GM19328 (cell line): ENCODE data around the gene SLMAP.

ENCODE experiments used
- ATAC-seq: cut with Tn5 transposase; IDR thresholded peaks from one replicate; pipeline ENCODE4 v1.9.1; 2021; ENCODE audit warnings: mild to moderate bottlenecking, moderate library complexity; ENCODE audit not compliant: unreplicated experiment

The SLMAP gene

DNA sequence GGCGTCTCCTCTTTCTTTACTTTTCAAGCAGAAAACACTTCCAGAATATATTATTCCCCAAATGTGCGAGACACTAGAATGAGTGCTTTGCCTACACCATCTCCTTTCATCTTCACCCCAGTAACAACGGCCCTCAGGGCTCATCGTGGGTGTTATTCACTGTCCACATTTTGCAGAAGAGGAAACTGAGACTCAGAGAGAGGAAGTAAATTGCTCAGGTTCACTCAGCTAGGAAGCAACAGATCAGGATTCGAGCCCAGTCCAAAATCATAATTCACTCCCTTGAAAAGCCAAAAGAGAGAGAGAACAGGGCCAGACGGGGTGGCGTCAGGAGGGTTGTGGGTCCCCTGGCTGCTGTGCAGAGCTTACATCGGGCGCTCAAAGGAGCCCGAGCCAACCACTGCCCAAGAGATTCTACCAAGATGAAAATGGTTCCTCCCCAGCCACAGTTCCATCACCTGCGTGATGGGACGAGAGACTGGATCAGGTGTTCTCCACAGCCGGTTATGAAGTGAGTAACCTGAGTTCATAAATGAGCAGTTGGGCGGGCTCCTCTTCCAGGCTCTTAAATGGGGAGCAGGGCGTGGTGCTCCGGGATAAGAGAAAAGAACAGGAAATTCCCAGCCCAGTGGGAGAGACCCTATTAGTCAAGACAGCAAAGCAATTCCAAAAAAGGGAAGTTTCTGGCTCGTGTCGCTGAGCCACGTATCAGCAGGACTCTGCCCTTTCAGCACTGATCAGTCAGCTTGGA lies 203.5 kb downstream of the SLMAP start:
- ATAC-seq: no peak

- no peak for ATAC-seq
Observed at GRCh38 chr3:57960174-57960505, 204.0 kb downstream of the SLMAP start.

- no peak for ATAC-seq
Observed at GRCh38 chr3:57961177-57961827, 205.2 kb downstream of the SLMAP start.

- no peak for ATAC-seq
Observed at GRCh38 chr3:57961828-57962447, 205.8 kb downstream of the SLMAP start.

GRCh38 chr3:57962448-57962834 lies 206.3 kb downstream of the SLMAP start:
- no peak for ATAC-seq

GRCh38 chr3:57963811-57964346 lies 207.8 kb downstream of the SLMAP start:
- ATAC-seq: no peak

DNA sequence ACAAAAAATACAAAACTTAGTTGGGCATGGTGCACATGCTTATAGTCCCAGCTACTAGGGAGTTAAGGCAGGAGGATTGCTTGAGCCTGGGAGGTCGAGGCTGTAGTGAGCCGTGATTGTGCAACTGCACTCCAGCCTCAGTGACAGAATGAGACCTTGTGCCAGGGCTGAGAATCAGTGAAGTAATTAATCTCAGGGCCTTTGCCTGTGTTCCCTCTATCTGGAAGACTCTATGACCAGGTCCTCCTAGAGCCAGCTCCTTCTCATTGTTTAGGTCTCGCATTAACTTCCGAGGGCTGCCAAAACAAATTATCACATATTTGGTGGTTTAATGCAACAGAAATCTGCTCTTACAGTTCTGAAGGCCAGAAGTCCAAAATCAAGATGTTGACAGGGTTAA lies 210.7 kb downstream of the SLMAP start:
- ATAC-seq: no peak

GRCh38 chr3:57967590-57967989 lies 211.5 kb downstream of the SLMAP start:
- ATAC-seq: no peak

DNA sequence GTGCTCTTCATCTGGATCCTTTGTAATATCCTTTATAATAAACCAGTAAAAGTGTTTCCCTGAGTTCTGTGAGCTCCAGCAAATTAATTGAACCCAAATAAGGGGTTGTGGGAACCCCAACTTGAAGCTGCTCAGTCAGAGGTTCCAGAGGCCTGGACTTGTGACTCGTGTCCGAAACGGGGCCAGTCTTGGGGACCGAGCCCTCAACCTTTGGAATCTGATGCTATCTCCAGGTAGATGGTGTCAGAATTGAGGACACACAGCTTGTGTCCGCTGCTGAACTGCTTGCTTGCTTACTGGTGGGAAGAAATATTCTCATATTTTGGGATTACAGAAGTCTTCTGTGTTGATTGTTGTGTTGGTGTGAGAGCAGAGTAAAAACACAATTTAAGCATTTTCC lies 212.4 kb downstream of the SLMAP start:
- no peak for ATAC-seq

GRCh38 chr3:57971975-57972374 lies 215.9 kb downstream of the SLMAP start:
- ATAC-seq: no peak

DNA sequence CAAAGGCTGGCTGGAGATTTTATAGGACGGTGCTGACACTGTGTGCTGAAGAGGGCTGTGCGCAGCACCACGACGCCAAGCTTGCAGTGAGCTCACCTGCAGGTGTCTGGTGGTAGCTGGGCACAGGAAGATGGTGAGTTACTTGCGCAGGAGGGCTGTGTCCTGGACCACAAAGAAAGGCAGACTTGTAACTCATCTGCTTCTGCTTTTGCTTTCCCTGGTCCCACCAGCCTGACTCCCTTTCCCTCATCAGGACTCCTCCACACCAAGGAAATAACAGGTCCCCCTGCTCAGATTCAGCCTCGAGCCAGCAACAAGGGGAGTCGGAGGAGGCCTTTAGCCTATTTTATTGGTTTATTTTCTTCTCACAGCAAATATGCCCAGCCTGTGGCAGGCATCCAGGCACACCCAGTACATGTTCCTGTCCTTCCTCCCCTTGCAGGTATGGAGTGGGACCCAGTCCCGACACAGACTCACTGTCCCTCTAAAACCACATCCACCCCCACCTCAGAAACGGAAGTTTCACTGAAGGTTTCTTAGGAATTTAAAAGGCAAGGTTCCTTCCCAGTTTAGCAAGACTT lies 216.5 kb downstream of the SLMAP start:
- no peak for ATAC-seq

DNA sequence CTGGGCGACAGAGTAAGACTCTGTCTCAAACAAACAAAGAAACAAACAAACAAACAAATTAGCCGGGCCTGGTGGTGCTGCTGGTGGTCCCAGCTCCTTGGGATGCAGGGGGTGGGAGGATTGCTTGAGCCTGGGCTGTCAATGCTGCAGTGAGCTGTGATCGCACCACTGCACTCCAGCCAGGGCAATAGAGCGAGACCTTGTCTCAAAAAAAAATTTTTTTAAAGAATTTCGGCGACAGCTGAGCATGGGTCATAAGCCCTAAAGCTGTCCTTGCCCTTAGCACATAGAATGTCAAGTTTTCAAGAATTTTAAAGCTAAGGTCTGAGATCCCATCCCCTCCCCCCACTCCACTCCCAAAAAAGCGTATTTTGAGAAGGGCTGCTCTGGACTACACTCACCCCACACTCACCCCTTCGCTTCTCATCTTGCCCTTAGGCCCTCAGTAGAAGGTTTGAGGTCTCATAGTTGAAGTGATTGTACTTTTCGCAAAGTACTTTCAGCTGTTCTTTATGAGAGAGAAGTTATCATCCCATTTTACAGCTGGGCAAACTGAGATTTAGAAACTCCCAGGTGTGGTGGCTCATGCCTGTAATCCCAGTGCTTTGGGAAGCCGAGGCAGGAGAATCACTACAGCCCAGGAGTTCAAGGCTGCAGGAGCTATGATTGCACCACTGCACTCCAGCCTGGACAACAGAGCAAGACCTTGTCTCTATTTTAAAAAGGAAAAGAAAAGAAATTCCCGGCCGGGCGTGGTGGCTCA lies 217.8 kb downstream of the SLMAP start:
- no peak for ATAC-seq

DNA sequence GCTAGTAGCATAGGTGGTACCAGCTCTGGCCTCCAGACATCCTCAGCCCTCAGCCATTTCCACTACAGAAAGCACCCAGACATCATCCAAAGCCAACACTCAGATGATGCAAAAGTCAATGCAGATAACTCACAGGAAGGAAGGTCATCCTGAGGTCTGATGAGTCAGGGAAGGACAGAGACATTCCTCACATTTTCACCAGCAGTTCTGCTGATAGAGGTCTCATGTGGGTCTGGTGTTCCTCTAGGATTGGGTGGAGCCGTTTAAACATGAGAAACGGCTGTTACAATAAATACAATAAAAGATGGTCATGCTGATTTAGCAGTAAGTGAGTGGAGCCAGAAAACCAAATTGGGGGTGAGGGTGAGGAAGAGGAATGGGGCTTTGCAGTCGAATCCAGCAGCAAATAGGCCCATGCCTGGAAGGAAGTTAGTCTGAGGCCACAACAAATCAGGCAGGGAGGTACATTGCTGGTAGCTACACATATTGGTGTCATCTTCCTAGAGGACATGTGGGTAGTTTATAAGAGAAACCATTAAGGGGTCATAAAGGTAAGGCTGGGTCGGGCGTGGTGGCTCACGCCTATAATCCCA lies 218.8 kb downstream of the SLMAP start:
- no peak for ATAC-seq

DNA sequence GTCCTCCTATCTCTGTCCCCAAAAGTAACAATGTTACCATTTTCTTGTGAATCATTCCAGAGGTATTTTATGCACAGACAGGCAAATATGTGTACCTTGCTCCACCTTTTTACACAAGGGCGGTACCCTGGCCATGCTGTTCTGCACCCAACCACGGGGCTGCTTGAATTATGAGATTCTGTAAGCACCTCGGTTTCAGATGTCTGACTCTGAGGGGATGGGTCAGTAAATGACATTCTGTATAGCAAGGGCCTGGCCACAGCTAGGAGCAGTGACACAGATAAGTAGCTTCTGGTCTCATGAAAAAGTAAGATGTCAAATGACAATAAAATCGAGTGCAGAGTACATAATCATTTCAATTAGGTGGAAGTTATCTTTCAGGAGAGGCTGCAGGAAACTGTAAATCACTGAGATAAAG lies 221.7 kb downstream of the SLMAP start:
- no peak for ATAC-seq

GRCh38 chr3:57978316-57978715 lies 222.2 kb downstream of the SLMAP start:
- ATAC-seq: no peak
